Measurements from ENCODE around the gene C9orf50.
A peak's percentile ranks its signal among the peaks of the same experiment; 100 is the strongest.
"Not testable (repeated sequence)": the region's sequence is repeated elsewhere in the genome, so short reads cannot be mapped to it uniquely, and the experiment has no call there.

The C9orf50 gene

DNA sequence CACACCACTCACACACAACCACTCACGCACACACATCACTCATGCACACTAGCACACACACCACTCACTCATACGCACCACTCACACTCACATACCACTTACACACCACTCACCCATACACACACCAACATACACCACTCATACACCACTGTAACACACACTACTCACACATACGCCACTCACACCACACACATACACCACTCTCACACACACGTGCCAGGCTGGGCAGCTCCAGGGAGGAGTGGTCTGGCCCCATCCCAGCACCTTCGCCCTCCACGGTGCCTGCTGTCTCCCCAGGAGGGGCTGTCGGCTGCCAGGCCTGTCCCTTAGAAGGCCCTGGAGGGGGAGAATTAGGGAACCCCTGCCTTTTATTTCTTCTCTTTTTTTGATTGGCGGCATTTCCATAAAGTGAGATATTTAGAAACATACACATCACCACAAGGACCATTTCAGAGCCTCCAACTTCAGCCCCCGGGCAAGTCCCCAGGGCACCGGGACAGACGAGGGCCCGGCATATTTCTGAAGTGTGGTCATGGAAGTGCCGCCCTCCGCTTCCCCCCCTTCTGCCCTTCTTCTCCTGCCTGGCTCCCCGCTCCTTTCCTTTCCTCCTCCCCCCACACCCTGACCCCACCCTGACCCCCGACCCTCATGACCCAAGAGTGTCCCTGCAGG lies 27.3 kb upstream of the C9orf50 start:
- DNase-seq: no peak

DNA sequence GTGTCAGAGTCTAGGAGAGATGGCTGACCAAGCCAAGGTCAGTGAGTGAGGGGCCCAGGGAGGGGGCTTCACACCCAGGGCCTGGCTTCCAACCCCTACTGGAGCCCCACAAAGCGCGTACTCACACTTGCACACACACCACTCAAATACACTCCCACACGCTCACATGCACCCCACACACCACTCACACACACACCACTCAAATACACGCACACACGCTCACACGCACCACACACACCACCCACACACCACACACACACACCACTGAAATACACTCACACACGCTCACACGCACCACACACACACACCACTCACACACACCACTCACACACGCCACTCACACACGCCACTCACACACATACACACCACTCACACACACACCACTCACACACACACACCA lies 26.7 kb upstream of the C9orf50 start:
- DNase-seq: no peak

DNA sequence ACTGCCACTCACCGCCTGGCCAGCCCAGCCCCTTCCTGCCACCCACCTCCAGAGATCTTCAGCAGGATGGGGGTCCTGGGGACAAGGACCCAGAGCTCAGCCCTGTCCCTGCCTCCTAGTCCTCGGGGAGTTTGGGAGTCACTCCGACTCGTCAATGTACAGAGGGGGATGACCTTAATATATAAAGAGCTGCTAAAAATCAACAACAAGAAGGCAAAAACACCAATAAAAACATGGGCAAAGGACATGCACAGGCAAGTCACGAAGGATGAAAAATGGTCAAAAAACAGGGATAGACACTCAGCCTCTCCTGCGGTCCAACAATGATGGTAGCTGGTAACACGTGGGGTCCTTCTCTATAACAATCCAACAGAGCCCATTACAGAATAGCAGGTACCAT lies 25.8 kb upstream of the C9orf50 start:
- no peak for DNase-seq

DNA sequence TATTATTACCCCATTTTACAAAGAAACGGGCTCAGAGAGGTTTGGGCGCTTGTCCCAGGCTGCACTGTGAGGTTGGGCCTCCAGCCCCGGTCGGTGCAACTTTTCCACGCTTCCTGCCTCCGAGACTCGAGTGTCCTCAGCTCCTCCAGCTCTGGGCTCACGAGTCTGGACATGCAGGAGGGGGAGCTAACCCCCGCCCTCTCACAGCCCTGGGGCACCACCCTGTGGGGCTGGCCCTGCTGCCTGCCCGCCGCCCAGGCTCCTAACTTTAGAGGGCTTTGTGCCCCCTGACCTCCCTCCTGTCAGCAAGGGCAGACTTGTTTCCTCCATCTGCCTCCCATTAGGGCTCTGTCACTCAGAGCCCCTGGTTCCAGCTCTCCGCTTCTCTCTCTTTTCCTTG lies 25.4 kb upstream of the C9orf50 start:
- DNase-seq: no peak

DNA sequence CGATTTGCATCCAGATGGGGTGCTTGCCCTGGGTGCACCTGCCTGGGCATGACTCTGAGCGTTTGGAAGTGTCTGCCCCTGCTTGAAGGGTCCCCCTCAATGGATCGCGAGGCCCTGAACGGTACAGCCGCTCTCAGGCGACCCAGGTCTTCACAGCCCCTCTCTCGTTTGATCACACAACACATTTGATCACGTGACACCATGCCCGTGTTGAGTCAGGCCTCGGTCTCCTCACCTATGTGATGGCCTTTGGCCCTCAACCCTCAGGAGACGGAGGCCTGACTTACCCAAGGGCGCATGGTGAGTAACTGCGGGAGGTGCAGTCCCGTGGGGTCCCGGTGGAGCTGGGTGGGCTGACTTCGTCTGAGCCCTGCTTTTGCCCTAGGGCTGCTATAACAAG lies 24.0 kb upstream of the C9orf50 start:
- DNase-seq: no peak

DNA sequence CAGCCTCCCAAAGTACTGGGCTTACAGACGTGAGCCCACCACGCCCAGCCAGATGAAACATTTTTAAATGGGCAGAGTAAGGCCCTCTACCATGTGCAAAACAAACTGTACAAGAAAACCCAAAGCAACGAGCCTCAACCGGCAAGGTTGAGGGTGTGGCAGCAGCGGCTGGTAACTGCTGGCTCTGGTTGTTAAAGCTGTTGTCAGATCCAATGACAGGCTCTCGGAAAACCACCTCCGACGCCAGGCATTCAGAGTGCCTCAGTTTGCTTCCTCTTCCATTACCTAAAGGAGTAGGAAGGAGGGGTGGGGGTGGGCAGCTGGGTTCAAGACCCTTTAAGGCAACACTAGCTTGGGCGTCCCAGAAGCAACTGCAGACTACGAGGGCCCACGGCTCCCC lies 23.5 kb upstream of the C9orf50 start:
- DNase-seq: no peak

DNA sequence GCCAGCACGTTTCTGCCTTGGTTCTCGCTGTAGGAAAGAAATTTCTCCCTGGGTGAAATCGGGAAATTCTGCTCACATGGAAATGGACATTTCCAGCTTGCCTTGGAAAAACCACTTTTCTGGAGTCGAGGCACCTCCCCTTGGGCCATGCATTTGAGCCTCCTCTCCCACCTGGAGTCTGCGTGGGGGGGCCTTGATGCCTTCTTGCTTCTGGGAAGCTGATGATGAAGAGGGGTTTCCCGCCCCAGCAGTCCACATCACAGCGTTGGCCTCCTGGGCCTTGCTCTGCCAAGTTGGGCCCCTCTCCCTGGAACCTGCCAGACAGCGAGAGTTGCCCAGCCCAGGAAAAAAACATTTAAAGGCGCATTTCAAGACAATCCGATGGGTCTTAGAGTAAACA lies 22.8 kb upstream of the C9orf50 start:
- DNase-seq: no peak

DNA sequence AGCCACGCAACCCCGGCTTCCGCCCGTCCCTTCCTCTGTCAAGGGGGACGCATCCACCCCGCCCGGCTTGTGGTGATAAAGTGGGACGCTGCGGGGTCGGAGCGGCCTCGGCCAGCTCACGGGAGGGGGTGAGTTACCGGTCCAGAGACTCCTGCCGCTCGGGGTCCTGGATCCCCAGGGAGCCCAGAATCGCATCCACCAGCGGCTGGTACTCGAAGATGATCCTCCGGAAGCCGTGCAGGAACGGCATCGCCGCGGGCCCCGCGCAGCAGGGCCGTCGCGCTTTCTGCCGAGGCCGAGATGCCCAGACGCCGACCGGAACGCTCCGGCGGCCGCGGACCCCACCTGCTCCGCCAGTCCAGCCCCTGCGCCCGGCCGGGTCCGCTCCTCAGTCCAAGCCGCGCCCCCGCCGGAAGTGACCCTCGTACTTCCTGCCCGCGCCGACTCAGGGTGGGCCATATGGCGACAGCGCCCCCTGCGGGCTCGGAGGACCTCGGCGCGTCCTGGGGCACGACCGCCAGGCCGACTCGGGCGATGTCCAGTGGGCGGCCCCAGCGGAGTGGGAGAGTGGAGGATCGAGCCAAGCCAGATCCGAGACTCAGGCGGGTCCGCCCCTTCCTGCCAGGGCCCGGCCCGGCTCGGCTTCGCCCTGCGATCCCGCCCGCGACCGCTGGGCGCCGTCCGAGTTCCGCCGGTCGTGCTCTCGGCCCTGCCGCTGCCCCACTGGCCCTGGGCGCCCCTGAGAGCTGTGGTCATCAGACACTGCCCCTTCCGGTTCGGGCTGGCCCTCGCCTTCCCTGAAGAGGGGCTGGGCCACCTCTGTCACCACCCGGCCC lies 21.1 kb upstream of the C9orf50 start, which contains the start of gene ASB6:
Gene ASB6 (minus strand): TSS at position 402 of the 836 bp plus-strand sequence. CDS start 152 bp downstream, at position 250.
- DNase-seq: peak; percentile 97

DNA sequence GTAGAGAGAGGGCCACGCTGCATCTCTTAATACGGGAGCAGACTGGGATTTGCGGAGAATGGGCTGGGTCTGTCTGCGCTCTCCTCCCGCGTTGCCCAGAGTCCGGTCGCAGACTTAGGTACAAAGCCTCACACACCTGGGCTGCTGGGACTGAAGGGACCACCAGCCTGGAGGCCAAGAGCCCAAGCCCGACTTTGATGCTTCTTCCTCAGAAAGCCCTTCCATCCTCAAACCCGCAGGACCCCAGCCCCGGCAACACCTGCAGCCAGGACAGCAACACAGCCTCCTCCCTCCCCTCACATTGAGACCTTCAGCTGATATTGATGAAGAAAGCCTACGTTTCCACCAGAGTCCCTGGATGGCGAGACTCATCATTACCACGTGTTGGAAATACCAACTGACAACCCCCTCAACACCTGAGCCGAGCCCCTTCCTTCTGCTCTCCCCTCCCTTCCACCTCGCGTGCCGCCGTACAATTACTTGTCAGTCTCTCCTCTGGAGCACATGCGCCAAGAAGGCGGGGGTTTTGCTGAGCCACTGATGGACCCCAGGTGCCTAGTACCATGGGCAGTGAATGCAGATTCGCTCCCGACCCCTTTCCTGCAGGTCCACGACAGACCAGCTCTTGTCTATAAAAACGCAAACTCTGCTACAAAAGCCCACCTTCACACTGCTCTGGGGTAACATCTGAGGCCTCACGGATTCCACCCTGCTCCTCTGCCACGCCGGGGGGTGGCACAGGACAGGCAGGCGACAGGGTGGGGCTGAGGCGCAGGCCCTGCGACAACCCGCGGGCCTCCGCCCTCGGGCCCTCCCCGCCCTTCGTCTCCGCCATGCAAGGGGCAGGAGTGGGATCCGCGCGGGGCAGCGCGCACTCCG lies 20.2 kb upstream of the C9orf50 start:
- DNase-seq: no peak

DNA sequence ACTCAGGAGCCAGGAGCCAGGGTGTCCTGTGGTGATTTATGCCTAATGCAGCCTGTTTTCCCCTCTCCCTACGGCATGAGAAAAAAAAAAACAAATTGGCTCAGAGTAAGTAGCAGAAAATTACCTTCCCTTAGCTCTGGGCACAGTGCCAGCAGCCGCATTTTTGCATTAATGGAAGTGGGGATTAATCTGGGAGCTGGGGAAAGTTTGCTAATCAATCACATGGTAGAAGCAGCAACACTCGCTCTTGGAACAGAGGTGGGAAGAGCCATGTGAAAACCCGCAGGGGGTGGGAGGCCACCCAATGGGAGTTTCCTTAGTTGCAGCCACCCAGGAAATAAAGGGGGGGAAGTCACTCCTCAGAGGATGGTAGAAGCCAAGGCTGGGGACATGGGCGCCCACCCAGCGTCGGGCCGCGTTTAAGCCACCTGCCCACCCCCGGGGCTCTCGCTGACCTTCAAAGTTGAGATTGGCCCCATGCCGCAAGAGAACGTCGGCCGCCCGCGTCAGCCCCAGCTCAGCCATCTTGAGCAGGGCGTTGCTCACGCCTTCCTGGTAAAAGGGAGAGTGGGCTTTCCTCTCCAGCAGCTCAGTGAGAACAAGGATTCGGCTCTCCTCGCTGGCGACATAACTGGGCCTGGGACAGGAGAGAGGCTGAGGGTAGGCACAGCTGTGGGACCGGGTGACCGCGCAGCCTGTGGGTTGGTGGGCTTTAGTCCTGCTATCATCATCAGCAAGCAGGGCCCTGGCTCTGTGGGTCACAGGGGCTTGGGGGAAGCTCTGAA lies 19.4 kb upstream of the C9orf50 start:
- no peak for DNase-seq

DNA sequence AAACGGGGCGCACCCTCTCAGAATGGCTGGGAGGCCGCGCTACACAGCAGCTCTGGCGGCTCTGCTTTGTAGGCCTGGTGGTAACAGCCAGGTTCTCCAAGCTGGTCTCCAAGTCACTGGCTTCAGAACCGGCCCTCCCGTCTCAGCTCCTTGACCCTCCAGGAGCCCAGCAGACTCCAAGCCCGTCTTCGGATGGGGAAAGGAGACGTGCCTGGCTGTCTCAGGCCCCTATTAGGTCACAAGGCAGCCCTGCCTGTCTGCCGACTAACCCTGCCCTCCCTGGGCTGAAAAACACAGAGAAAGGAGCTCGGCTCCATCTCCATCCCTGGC lies 18.8 kb upstream of the C9orf50 start:
- no peak for DNase-seq

DNA sequence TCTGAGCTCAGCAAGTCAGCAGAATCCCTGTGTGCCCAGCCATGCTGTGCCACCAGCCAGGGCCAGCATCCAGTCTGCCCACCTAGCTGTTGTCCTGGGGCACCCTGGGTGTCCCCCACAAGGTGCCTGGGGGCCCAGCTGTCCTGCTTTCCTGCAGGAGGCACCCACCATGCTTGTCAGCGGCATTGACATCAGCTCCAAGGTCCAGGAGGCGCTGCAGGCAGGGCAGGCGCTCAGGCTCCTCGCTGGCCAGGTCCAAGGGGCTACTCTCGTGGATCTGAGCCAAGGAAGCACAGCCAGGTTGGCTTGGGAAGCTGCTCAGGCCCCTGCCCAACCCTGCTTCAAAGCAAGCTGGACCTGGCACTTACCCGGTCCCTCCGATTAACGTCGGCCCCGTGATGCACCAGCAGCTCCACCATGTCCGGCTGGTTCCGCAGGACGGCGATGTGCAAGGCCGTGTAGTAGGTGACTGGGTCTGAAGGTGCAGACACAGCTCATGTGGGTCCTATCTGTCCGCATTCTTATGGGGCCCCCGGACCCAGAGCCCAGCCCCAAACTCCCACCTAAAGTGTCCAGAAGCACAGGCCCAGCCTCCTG lies 18.2 kb upstream of the C9orf50 start:
- no peak for DNase-seq

DNA sequence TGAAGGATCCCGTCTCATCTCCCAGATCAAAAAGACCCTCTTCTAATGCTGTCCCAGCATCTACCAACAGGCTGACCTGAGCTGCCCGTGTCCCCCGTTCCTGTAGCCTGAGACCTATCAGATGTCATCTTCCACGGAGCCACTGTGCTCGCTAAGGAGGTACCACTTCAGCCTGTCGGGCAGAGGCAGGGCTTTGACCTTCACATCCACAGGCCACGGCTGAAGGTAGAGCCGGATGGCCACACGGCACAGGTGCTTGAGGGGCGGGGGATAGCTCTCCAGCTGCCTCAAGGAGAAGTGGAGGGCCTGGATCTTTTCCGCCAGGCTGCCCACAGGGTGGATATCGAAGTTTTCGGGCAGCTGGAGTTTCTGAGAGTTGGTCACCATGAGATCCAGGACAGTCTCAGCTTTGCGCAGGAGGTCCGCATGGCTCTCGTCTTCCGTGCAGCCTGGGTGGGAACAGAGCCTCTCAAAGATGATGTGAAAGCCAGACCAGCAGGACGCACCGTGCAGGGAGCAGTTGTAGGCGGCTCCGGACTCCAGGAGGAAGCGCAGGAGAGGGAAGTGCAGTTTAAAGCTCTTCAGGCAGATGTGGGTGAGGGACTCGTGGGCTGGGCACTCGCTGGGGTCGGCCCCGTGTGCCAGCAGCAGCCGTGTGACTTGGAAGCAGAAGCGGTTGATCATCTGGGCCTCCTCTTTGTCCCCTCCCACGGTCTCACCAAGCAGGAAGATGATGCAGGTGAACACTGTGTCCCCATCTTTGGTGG lies 17.0 kb upstream of the C9orf50 start:
- no peak for DNase-seq

DNA sequence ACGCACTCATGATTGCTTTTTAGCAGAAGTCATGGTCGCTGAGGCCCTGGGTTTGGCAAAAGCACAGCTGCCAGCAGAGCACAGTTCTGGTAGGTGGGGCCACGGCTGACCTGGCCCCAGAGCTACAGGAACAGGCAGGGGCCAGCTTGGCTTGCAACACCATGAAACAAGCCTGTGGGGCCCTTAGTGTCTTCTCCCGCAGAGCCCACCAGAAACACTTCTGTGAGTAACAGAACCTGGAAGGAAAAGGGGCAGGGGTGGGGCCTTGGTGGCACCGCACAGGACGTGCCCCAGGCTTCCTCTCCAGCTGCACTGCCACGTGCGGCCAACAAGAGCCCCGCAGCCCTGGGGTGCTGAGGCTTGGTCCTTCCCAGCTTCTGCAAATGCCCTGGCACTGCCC lies 16.2 kb upstream of the C9orf50 start:
- DNase-seq: no peak

DNA sequence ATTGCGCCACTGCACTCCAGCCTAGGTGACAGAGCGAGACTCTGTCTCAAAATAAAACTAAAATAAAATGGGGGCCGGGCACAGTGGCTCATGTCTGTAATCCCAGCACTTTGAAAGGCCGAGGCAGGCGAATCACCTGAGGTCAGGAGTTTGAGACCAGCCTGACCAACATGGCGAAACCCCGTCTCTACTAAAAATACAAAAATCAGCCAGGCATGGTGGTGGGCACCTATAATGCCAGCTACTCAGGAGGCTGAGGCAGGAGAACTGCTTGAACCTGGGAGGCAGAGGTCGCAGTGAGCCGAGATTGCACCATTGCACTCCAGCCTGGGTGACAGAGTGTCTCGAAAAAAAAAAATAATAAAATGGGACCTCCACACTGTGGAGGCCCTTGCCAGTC lies 15.4 kb upstream of the C9orf50 start:
- DNase-seq: not testable (repeated sequence)

DNA sequence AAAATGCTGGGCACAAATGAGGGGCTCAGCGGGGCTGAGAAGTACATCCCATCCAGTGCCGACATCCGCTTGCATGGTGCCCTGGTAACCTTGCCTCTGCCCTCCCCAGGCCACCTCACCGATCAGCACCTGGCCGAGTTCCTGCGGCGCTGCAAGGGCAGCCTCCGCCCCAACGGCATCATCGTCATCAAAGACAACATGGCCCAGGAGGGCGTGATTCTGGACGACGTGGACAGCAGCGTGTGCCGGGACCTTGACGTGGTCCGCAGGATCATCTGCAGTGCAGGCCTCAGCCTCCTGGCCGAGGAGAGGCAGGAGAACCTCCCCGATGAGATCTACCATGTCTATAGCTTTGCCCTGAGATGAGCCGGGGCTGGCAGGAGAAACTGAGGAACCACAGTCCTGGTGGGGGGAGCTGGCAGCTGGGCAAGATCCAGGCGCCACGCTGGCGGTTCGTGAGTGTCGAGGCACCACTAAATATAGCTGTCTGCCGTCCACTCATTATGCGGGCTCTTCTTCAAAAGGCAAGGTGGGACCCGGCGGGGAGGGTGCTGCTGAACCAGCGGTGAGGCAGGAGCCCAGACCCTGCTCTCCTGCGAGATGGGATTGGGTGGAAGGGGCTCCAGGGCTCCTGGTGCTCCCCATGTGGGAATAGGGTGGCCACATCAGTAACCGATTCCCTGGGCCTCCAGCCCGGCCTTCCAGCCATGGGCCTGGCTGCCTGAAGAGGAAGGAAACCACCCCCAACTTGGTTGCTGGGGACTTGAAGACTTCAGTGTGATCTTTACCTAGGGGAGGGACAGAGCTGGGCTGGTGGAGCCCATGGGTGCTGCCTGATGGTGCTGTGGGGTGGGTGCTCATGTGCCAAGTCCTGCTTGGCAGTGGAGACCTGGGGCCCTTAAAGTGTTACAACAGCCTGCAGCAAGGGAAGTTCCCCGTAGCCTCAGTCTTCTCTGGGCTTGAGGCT lies 14.5 kb upstream of the C9orf50 start:
- no peak for DNase-seq

DNA sequence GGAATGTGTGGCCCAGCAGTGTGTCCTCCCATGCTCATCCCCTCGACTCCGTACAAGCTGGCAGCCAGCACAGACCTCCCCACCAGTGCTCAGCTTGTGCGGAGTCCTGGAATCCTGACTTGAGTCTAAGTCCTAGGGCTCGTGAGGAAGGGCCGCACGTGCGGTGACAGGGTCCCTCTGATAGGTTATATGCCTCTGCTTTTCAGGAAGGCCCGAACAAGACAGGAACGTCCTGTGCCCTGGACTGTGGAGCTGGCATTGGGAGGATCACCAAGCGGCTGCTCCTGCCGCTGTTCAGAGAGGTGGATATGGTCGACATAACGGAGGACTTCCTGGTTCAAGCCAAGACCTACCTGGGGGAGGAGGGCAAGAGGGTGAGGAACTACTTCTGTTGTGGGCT lies 12.9 kb upstream of the C9orf50 start:
- DNase-seq: no peak

DNA sequence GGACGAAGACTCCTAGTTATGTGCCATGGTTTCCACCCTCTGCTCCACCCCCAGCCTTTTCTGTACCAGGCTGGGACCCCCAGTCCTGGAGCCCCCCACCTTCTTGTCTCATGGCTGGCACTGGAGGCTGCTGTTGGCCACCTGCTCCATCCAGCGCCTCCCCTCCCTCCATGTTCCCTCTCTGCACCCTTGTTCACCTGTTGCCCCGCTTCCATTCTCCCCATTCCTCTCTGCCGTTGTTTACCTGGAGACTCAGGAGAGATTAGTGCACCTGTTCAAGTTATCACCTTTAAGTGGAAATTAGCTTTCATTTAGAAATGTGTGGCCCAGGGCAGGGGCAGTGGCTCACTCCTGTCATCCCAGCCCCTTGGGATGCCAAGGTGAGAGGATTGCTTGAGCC lies 12.3 kb upstream of the C9orf50 start:
- no peak for DNase-seq

DNA sequence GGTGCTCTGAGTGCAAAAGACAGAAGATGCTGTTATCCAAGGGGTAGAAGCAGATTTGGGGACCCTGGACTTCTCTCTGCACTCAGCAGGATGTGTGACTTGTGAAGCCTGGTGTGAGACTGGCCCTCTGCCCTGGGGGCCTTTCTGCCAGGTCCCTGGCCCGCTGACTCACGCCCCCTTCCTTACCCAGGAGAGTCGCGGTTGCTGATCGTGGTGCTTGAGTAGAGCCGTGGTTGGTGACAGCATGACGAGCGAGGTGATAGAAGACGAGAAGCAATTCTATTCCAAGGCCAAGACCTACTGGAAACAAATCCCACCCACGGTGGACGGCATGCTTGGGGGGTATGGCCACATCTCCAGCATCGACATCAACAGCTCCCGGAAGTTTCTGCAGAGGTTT lies 11.6 kb upstream of the C9orf50 start:
- no peak for DNase-seq

DNA sequence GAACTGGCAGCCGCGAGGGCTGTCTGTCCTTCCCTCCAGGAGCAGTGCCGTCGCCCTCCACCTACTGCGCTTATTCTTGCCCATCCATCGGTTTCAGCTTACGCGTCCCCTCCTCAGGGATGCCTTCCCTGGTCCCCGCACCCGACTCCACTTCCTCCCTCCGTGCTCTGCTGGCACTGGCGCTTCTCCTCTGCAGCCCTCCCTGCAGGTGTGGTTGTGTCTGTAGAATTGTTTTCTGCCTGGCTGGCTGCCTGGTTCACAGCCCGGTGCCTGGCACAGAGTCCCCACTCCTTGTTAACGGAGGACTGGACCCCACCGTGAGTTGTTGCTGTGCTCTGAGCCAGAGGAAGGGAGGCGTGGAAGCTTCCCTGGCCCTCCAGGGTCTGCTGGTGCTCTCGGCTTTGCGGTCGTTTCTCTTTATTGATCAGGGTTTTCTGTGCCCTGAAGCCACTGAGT lies 10.8 kb upstream of the C9orf50 start:
- DNase-seq: no peak
